HepG2 (cell line): ENCODE measurements around the gene WDR19. TPM values are rescaled to one million over a fixed set of nuclear protein-coding genes. Genes with fewer than 3 reads are reported as not detected.

ENCODE experiments used
- ATAC-seq: fragments of 200-7000 bp; cut with Tn5 transposase; 3 replicates; pipeline ENCODE4 v1.9.1; 2020; ENCODE audit warnings: mild to moderate bottlenecking, moderate library complexity
- BruUV-seq: library from RNA; stranded (reverse); fragments of 400-500 nt; replicated peaks from 2 replicates; lab custom pipeline; 2021; lab: Mats Ljungman, UMichigan
- CTCF ChIA-PET: fragments of 300-600 bp; formaldehyde crosslinking; extraction: SDS; loops from one replicate; lab custom pipeline; 2021; ENCODE audit warnings: low total read pairs, inconsistent platforms, low intra/inter-chr PET ratio; lab: Yijun Ruan, JAX
- POLR2A ChIA-PET: fragments of 350-600 bp; sonication (Branson Sonifier 250); formaldehyde crosslinking; loops from one replicate; lab custom pipeline; 2020; ENCODE audit warnings: antibody characterized with exemption, inconsistent platforms; lab: Yijun Ruan, JAX
- DNase-seq: peaks from one replicate; pipeline ENCODE4 v3.0.0-alpha.2; 2015; ENCODE audit warnings: low spot score
- FAIRE-seq: peaks from 3 replicates; lab custom pipeline; 2011; peaks lifted over from hg19 to GRCh38; lab: Jason Lieb, UNC
- H2AFZ ChIP-seq: one replicate; pipeline ENCODE4 v1.6.1; 2011; ENCODE audit warnings: low read length, inconsistent platforms
- H3K27ac ChIP-seq: fragments of 300-600 bp; 3 replicates; pipeline ENCODE4 v1.8.0; 2011; ENCODE audit warnings: mixed run types, mild to moderate bottlenecking, mixed read lengths, low read length, inconsistent platforms; ENCODE audit not compliant: insufficient read depth; ENCODE audit errors: extremely low read length
- H3K27me3 ChIP-seq, 2 experiments: fragments of 200-600 bp in 1 of 2; 2 replicates in 1 of 2; 3 replicates in 1 of 2; pipeline versions ENCODE4 v1.6.0 to v1.8.0; 2011; ENCODE audit warnings: low read length in 2 of 2, mild to moderate bottlenecking in 2 of 2, moderate library complexity in 2 of 2, inconsistent platforms in 1 of 2; ENCODE audit not compliant: insufficient read depth in 2 of 2, control insufficient read depth in 1 of 2
- H3K36me3 ChIP-seq, 2 experiments: fragments of 200-600 bp in 1 of 2; replicated peaks in 1 of 2; 2 replicates in 1 of 2; 3 replicates in 1 of 2; pipeline versions ENCODE4 v1.5.1 to v1.8.0; 2011; ENCODE audit warnings: low read length in 2 of 2, inconsistent platforms in 1 of 2; ENCODE audit not compliant: insufficient read depth in 2 of 2, control insufficient read depth in 1 of 2
- H3K4me1 ChIP-seq: 2 replicates; pipeline ENCODE4 v1.5.1; 2012; ENCODE audit warnings: low read length, inconsistent platforms; ENCODE audit not compliant: insufficient read depth
- H3K4me2 ChIP-seq: 2 replicates; pipeline ENCODE4 v1.6.0; 2011; ENCODE audit warnings: low read depth, low read length, inconsistent platforms
- H3K4me3 ChIP-seq, 3 experiments: fragments of 200-600 bp in 1 of 3; sonication (generic), shearing (Covaris generic) in 1 of 3; replicated peaks in 1 of 3; 2 replicates each; pipeline ENCODE4 v1.5.1; 2011 to 2016; ENCODE audit warnings: low read length in 3 of 3, inconsistent platforms in 2 of 3, low read depth in 2 of 3, mild to moderate bottlenecking in 2 of 3, control low read depth in 1 of 3, mixed read lengths in 1 of 3; ENCODE audit not compliant: insufficient read depth in 1 of 3
- H3K79me2 ChIP-seq: one replicate; pipeline ENCODE4 v1.6.1; 2011; ENCODE audit warnings: low read length, inconsistent platforms; ENCODE audit not compliant: insufficient read depth
- H3K9ac ChIP-seq: 2 replicates; pipeline ENCODE4 v1.6.0; 2011; ENCODE audit warnings: mild to moderate bottlenecking, low read depth, low read length, inconsistent platforms; ENCODE audit not compliant: insufficient read depth
- H3K9me3 ChIP-seq: 2 replicates; pipeline ENCODE4 v1.5.1; 2012; ENCODE audit warnings: mild to moderate bottlenecking, low read length
- H4K20me1 ChIP-seq: 2 replicates; pipeline ENCODE4 v1.6.0; 2011; ENCODE audit warnings: inconsistent platforms, mild to moderate bottlenecking, low read length, moderate library complexity; ENCODE audit not compliant: insufficient read depth
- ETS1 ChIP-seq: sonication (generic); formaldehyde crosslinking; IDR thresholded peaks from 2 replicates; pipeline ENCODE4 v1.4.0; 2020; ENCODE audit warnings: missing genetic modification reagents
- EZH2 ChIP-seq: conservative IDR thresholded peaks from 2 replicates; pipeline ENCODE4 v1.6.1; 2012; ENCODE audit warnings: mild to moderate bottlenecking, low read depth, low read length, moderate library complexity
- HNRNPK ChIP-seq: fragments of 200-400 bp; formaldehyde crosslinking; IDR thresholded peaks from 2 replicates; pipeline ENCODE4 v1.6.1; 2018; ENCODE audit warnings: low read length, low read depth, moderate library complexity, mild to moderate bottlenecking; ENCODE audit not compliant: poor library complexity, severe bottlenecking
- IKZF5 ChIP-seq: IDR thresholded peaks from 2 replicates; pipeline ENCODE4 v1.6.1; 2018; ENCODE audit warnings: missing genetic modification reagents, mild to moderate bottlenecking, missing compliant biosample characterization
- IRF9 ChIP-seq: sonication (generic); formaldehyde crosslinking; IDR thresholded peaks from 2 replicates; pipeline ENCODE4 v1.8.0; 2022; ENCODE audit warnings: missing genetic modification reagents, mild to moderate bottlenecking, borderline replicate concordance
- NFKBIZ ChIP-seq: IDR thresholded peaks from 2 replicates; pipeline ENCODE4 v1.6.1; 2018; ENCODE audit warnings: missing genetic modification reagents, missing compliant biosample characterization
- PAWR ChIP-seq: sonication (generic); formaldehyde crosslinking; IDR thresholded peaks from 2 replicates; pipeline ENCODE4 v1.4.0; 2020; ENCODE audit warnings: missing genetic modification reagents, mild to moderate bottlenecking, borderline replicate concordance
- RAD21 ChIP-seq: fragments of 450-650 bp; formaldehyde crosslinking; IDR thresholded peaks from 2 replicates; pipeline ENCODE4 v1.5.0; 2020; ENCODE audit warnings: mild to moderate bottlenecking
- SIX4 ChIP-seq: sonication (generic); formaldehyde crosslinking; IDR thresholded peaks from 2 replicates; pipeline ENCODE4 v1.4.0; 2020; ENCODE audit warnings: missing genetic modification reagents
- SRSF1 ChIP-seq: fragments of 200-400 bp; formaldehyde crosslinking; optimal IDR thresholded peaks from 2 replicates; pipeline ENCODE3; 2017; ENCODE audit warnings: mild to moderate bottlenecking, low read depth, low read length, moderate library complexity
- SRSF4 ChIP-seq: fragments of 200-400 bp; formaldehyde crosslinking; IDR thresholded peaks from one replicate; pipeline ENCODE4 v1.6.1; 2018; ENCODE audit warnings: mild to moderate bottlenecking, low read depth, low read length, moderate library complexity; ENCODE audit not compliant: poor library complexity, severe bottlenecking
- SUZ12 ChIP-seq: fragments of 150-350 bp; IDR thresholded peaks from 2 replicates; pipeline ENCODE4 v1.6.1; 2014; ENCODE audit warnings: low read depth, low read length
- TSC22D2 ChIP-seq: sonication (generic); formaldehyde crosslinking; IDR thresholded peaks from 2 replicates; pipeline ENCODE4 v1.5.1; 2020; ENCODE audit warnings: missing genetic modification reagents, mild to moderate bottlenecking, borderline replicate concordance
- ZBTB14 ChIP-seq: sonication (generic); formaldehyde crosslinking; IDR thresholded peaks from 2 replicates; pipeline ENCODE4 v1.4.0; 2020; ENCODE audit warnings: missing genetic modification reagents
- ZNF121 ChIP-seq: sonication (generic); formaldehyde crosslinking; IDR thresholded peaks from 2 replicates; pipeline ENCODE4 v1.5.0; 2020; ENCODE audit warnings: mild to moderate bottlenecking, missing genetic modification reagents
- ZNF382 ChIP-seq: sonication (generic); formaldehyde crosslinking; IDR thresholded peaks from 2 replicates; pipeline ENCODE4 v1.5.0; 2020; ENCODE audit warnings: missing genetic modification reagents, mild to moderate bottlenecking, borderline replicate concordance
- ZNF512B ChIP-seq: sonication (generic); formaldehyde crosslinking; IDR thresholded peaks from 2 replicates; pipeline ENCODE4 v1.5.1; 2020; ENCODE audit warnings: missing genetic modification reagents, mild to moderate bottlenecking, borderline replicate concordance
- ZSCAN22 ChIP-seq: sonication (generic); formaldehyde crosslinking; IDR thresholded peaks from 2 replicates; pipeline ENCODE4 v1.4.0; 2020; ENCODE audit warnings: mild to moderate bottlenecking, missing genetic modification reagents
- ZSCAN25 ChIP-seq: sonication (generic); formaldehyde crosslinking; IDR thresholded peaks from 2 replicates; pipeline ENCODE4 v1.8.0; 2022; ENCODE audit warnings: mild to moderate bottlenecking, missing genetic modification reagents
- in situ Hi-C: cut with HindIII; loops from 2 replicates; pipeline ENCODE4 v1.10.0; 2017; ENCODE audit warnings: low pct_unique_long_range_greater_than_20kb; ENCODE audit not compliant: extremely low pct_ligation_motif_present
- intact Hi-C: fragments of 100-400 bp; cut with micrococcal nuclease; formaldehyde crosslinking; loops from one replicate; pipeline ENCODE4 v1.10.0; 2022; ENCODE audit not compliant: unreplicated experiment
- polyA plus RNA-seq, 8 experiments: library from polyadenylated mRNA; depleted of rRNA in 3 of 8; stranded (reverse) in 7 of 8; unstranded in 1 of 8; fragments of >200 nt; fragmentation: Illumina TruSeq in 4 of 8; extraction: Trizol in 4 of 8; gene quantifications; 2 replicates each; pipeline versions ENCODE4 v1.2.1 to v1.2.3, GENCODE V29; 2011 to 2016; ENCODE audit warnings: low read depth in 4 of 8, missing spikeins in 1 of 8, mixed read lengths in 1 of 8; ENCODE audit not compliant: insufficient read depth in 1 of 8
- total RNA-seq, 5 experiments: library from RNA; depleted of rRNA; stranded (reverse); fragments of >200 nt; fragmentation: Illumina TruSeq; extraction: Trizol; gene quantifications; 2 replicates each; pipeline ENCODE4 v1.2.3, GENCODE V29; 2016; ENCODE audit warnings: low read depth in 1 of 5

The WDR19 gene
- total and polyA plus RNA-seq, 2 of the 13 experiments (the other 11 are each of a cell fraction or from before 2014, with no cell fraction given) = 22.9 to 34.1 TPM

GRCh38 chr4:39204543-39204942 lies 22.2 kb downstream of the WDR19 start:
- FAIRE-seq = no peak
- Histone ChIP-seq H3K9ac (no peak overlapping the region), H3K4me1 (no peaks in the 10 kb centered on the region), H4K20me1 (no peaks in the 10 kb centered on the region), H3K27me3 (no peaks in the 10 kb centered on the region), H2AFZ (no peak overlapping the region), H3K4me3 (no peak overlapping the region), H3K4me2 (no peak overlapping the region), H3K9me3 (no peaks in the 10 kb centered on the region), H3K79me2 (no peaks in the 10 kb centered on the region), H3K36me3 (peaks cover 0 to 29% of the 10 kb centered on the region in 2 experiments; a peak in 4 of 5 replicates), H3K27ac (no peak overlapping the region)
- POLR2A ChIA-PET = no interaction called here
- no TSS peak for BruUV-seq
- in situ Hi-C loops (no loop called here), intact Hi-C loops (no loop called here)
- ATAC-seq = no peak
- TF ChIP-seq IRF9 (CRISPR knock-in tag) (no peak), SUZ12 (no peak), ZSCAN22 (no peak), ETS1 (CRISPR knock-in tag) (no peak), RAD21 (CRISPR knock-in tag) (no peak), HNRNPK (no peak), EZH2 (no peak), NFKBIZ (no peak), TSC22D2 (no peak), SIX4 (no peak), ZBTB14 (no peak), SRSF4 (no peak), ZNF121 (CRISPR knock-in tag) (no peak), IKZF5 (CRISPR knock-in tag) (no peak), ZNF382 (CRISPR knock-in tag) (no peak), PAWR (CRISPR knock-in tag) (no peak), SRSF1 (no peak), ZNF512B (CRISPR knock-in tag) (no peak), ZSCAN25 (no peak)
- DNase-seq = no peak
- CTCF ChIA-PET = no interaction called here
